K562 treated with DMSO at 1 percent for 48 hours (cell line): ENCODE measurements around the gene NAP1L1. TPM values are rescaled to one million over a fixed set of nuclear protein-coding genes. Genes with fewer than 3 reads are reported as not detected.

Source experiments
- total RNA-seq: library from RNA; unstranded; fragments of 300-600 nt; gene quantifications from 2 replicates; pipeline ENCODE4 v1.2.3, GENCODE V29; 2022; ENCODE audit warnings: low replicate concordance; ENCODE audit errors: extremely low read depth

Gene NAP1L1
- total RNA-seq = 401 TPM in 1 of 2 replicates, not detected in the other

GRCh38 chr12:76083904-76084862 lies at the start of gene NAP1L1:
Gene NAP1L1 (minus strand): TSS chr12:76084685. CDS start chr12:76074219, 10,466 bp downstream.

GRCh38 chr12:76031414-76032042 lies 53.0 kb downstream of the NAP1L1 start, which contains the start of gene PHLDA1:
Gene PHLDA1 (minus strand): TSS chr12:76031776.

Other genes with a start within 250 kb of the NAP1L1 start
- gene PHLDA1, start 52.9 kb downstream of the NAP1L1 start, total RNA-seq = not detected in 2 replicates